ENCODE data around the gene MCCD1. TPM values are rescaled to one million over a fixed set of nuclear protein-coding genes. Genes with fewer than 3 reads are reported as not detected.

MCCD1 gene
- total RNA-seq, 1 donor from 2014 or later: 0.15 TPM

GRCh38 chr6:31541658-31542521 is 13.1 kb downstream of the MCCD1 start, which contains the start of gene DDX39B:
DDX39B (minus strand) TSS chr6:31542003; CDS start chr6:31540532, 1,471 bp downstream.
- peak; percentile 94 for DNase-seq (ENCODE audit: low read depth)

- DNase-seq (ENCODE audit: low read depth): no peak
Measured at GRCh38 chr6:31543639-31544038, 14.9 kb downstream of the MCCD1 start.

- DNase-seq (ENCODE audit: low read depth): no peak
Measured at GRCh38 chr6:31544676-31545075, 15.9 kb downstream of the MCCD1 start.

- DNase-seq (ENCODE audit: low read depth): no peak
Measured at GRCh38 chr6:31545291-31545690, 16.5 kb downstream of the MCCD1 start.

GRCh38 chr6:31546339-31546957 is 17.7 kb downstream of the MCCD1 start, which contains the start of gene ATP6V1G2:
ATP6V1G2 (minus strand) TSS chr6:31546608; CDS start chr6:31546559, 49 bp downstream.
- DNase-seq (ENCODE audit: low read depth): peak; percentile 85

- peak; percentile 94 for DNase-seq (ENCODE audit: low read depth)
Measured at GRCh38 chr6:31546958-31547726, 18.4 kb downstream of the MCCD1 start, which contains the start of gene NFKBIL1. NFKBIL1 (plus strand) TSS chr6:31547608; CDS start chr6:31547695, 87 bp downstream.

- no peak for DNase-seq (ENCODE audit: low read depth)
Measured at GRCh38 chr6:31547727-31548543, 19.2 kb downstream of the MCCD1 start.

- no peak for DNase-seq (ENCODE audit: low read depth)
Measured at GRCh38 chr6:31548544-31548873, 19.7 kb downstream of the MCCD1 start.

GRCh38 chr6:31551371-31551770 is 22.6 kb downstream of the MCCD1 start:
- DNase-seq (ENCODE audit: low read depth): peak; percentile 47

- no peak for DNase-seq (ENCODE audit: low read depth)
Measured at GRCh38 chr6:31556307-31556706, 27.5 kb downstream of the MCCD1 start.

GRCh38 chr6:31557443-31558317 is 28.9 kb downstream of the MCCD1 start:
- DNase-seq (ENCODE audit: low read depth): no peak

GRCh38 chr6:31558318-31558625 is 29.5 kb downstream of the MCCD1 start:
- DNase-seq (ENCODE audit: low read depth): no peak

GRCh38 chr6:31558631-31559500 is 30.1 kb downstream of the MCCD1 start:
- no peak for DNase-seq (ENCODE audit: low read depth)

- DNase-seq (ENCODE audit: low read depth): no peak
Measured at GRCh38 chr6:31559606-31559957, 30.8 kb downstream of the MCCD1 start.

- DNase-seq (ENCODE audit: low read depth): peak; percentile 80
Measured at GRCh38 chr6:31559958-31560696, 31.4 kb downstream of the MCCD1 start.

- no peak for DNase-seq (ENCODE audit: low read depth)
Measured at GRCh38 chr6:31560697-31561058, 31.9 kb downstream of the MCCD1 start.

GRCh38 chr6:31567531-31568370 is 39.0 kb downstream of the MCCD1 start:
- DNase-seq (ENCODE audit: low read depth): no peak

GRCh38 chr6:31568537-31568961 is 39.8 kb downstream of the MCCD1 start:
- no peak for DNase-seq (ENCODE audit: low read depth)
